H1 (cell line): ENCODE results near the gene NUP42. TPM values are rescaled to one million over a fixed set of nuclear protein-coding genes. Genes with fewer than 3 reads are reported as not detected.

Source experiments
- CTCF ChIA-PET: fragments of 300-600 bp; sonication (Branson Sonifier 250); formaldehyde crosslinking; loops from one replicate; lab custom pipeline; 2021; ENCODE audit not compliant: partially characterized antibody; lab: Charles Lee
- POLR2A ChIA-PET: fragments of 300-600 bp; sonication (Branson Sonifier 250); formaldehyde crosslinking; loops from one replicate; lab custom pipeline; 2021; ENCODE audit warnings: inconsistent platforms; ENCODE audit not compliant: partially characterized antibody; lab: Charles Lee
- DNase-seq, 2 experiments: peaks; one replicate each; pipeline versions ENCODE4 v3.0.0 to v3.0.0-alpha.2; 2010 to 2022; ENCODE audit warnings: low spot score in 2 of 2, low read depth in 1 of 2, mixed read lengths in 1 of 2
- FAIRE-seq: peaks from 2 replicates; lab custom pipeline; 2011; peaks lifted over from hg19 to GRCh38; lab: Jason Lieb, UNC
- H2AFZ ChIP-seq: 2 replicates; pipeline ENCODE4 v1.8.1; 2012; ENCODE audit warnings: low read length, inconsistent platforms
- H2AK5ac ChIP-seq: 2 replicates; pipeline ENCODE4 v1.6.1; 2013; ENCODE audit warnings: low read depth, low read length
- H2BK120ac ChIP-seq: replicated peaks from 2 replicates; pipeline ENCODE3; 2013; ENCODE audit warnings: low read depth, low read length, inconsistent platforms
- H2BK12ac ChIP-seq: 2 replicates; pipeline ENCODE4 v1.6.1; 2013; ENCODE audit warnings: low read depth, low read length
- H2BK15ac ChIP-seq: 2 replicates; pipeline ENCODE4 v1.6.1; 2013; ENCODE audit warnings: low read length
- H2BK20ac ChIP-seq: 2 replicates; pipeline ENCODE4 v1.6.1; 2013; ENCODE audit warnings: low read length
- H2BK5ac ChIP-seq: 2 replicates; pipeline ENCODE4 v1.6.1; 2013; ENCODE audit warnings: low read depth, low read length
- H3K14ac ChIP-seq: 2 replicates; pipeline ENCODE4 v1.6.1; 2013; ENCODE audit warnings: inconsistent platforms; ENCODE audit not compliant: insufficient read length
- H3K18ac ChIP-seq: 2 replicates; pipeline ENCODE4 v1.6.1; 2013; ENCODE audit warnings: low read length; ENCODE audit errors: extremely low read depth
- H3K23ac ChIP-seq: 2 replicates; pipeline ENCODE4 v1.6.1; 2013; ENCODE audit warnings: inconsistent platforms; ENCODE audit not compliant: insufficient read length
- H3K23me2 ChIP-seq: 2 replicates; pipeline ENCODE4 v1.6.1; 2013; ENCODE audit warnings: low read depth, low read length
- H3K27ac ChIP-seq: 2 replicates; pipeline ENCODE4 v1.6.1; 2011; ENCODE audit warnings: low read depth, low read length, inconsistent platforms
- H3K27me3 ChIP-seq, 4 experiments: replicated peaks in 1 of 4; 1 replicate in 1 of 4; 2 replicates in 3 of 4; pipeline versions ENCODE4 v1.6.1 to v1.8.1; 2011 to 2013; ENCODE audit warnings: low read length in 3 of 4, mild to moderate bottlenecking in 3 of 4, inconsistent platforms in 2 of 4, mixed read lengths in 2 of 4, moderate library complexity in 1 of 4; ENCODE audit not compliant: control insufficient read depth in 3 of 4, insufficient read depth in 3 of 4; ENCODE audit errors: extremely low read depth in 1 of 4
- H3K36me3 ChIP-seq, 4 experiments: 2 replicates each; pipeline versions ENCODE4 v1.6.1 to v1.8.1; 2011 to 2013; ENCODE audit warnings: mild to moderate bottlenecking in 4 of 4, low read length in 3 of 4, moderate library complexity in 2 of 4, control low read depth in 1 of 4, inconsistent platforms in 1 of 4; ENCODE audit not compliant: insufficient read depth in 4 of 4, control insufficient read depth in 2 of 4
- H3K4ac ChIP-seq: replicated peaks from 2 replicates; pipeline ENCODE3; 2013; ENCODE audit warnings: low read length, low read depth, mixed read lengths, inconsistent platforms; ENCODE audit not compliant: insufficient read length
- H3K4me1 ChIP-seq, 4 experiments: replicated peaks in 1 of 4; 1 replicate in 1 of 4; 2 replicates in 3 of 4; pipeline versions ENCODE4 v1.6.1 to v1.8.1; 2011 to 2013; ENCODE audit warnings: low read length in 3 of 4, inconsistent platforms in 2 of 4, mixed read lengths in 1 of 4; ENCODE audit not compliant: insufficient read depth in 4 of 4, control insufficient read depth in 3 of 4
- H3K4me2 ChIP-seq, 2 experiments: 2 replicates each; pipeline versions ENCODE4 v1.6.1 to v1.8.1; 2011 to 2013; ENCODE audit warnings: low read depth in 2 of 2, low read length in 2 of 2, control low read depth in 1 of 2, inconsistent platforms in 1 of 2, mild to moderate bottlenecking in 1 of 2; ENCODE audit not compliant: insufficient read depth in 1 of 2
- H3K4me3 ChIP-seq, 4 experiments: fragments of 200-600, 300-600 bp in 1 of 4; sonication (generic), shearing (Covaris generic), sonication (Bioruptor Twin) in 1 of 4; 2 replicates each; pipeline versions ENCODE4 v1.5.1 to v1.8.1; 2011 to 2016; ENCODE audit warnings: low read length in 4 of 4, low read depth in 3 of 4, control low read depth in 2 of 4, inconsistent platforms in 2 of 4, mild to moderate bottlenecking in 2 of 4, mixed read lengths in 1 of 4, moderate library complexity in 1 of 4; ENCODE audit not compliant: insufficient read depth in 2 of 4; ENCODE audit errors: extremely low read depth in 1 of 4
- H3K56ac ChIP-seq: replicated peaks from 2 replicates; pipeline ENCODE3; 2013; ENCODE audit warnings: low read depth, mild to moderate bottlenecking, mixed read lengths, low read length, inconsistent platforms; ENCODE audit not compliant: insufficient read length
- H3K79me1 ChIP-seq: 2 replicates; pipeline ENCODE4 v1.6.1; 2013; ENCODE audit warnings: low read depth, low read length, control low read depth
- H3K79me2 ChIP-seq, 2 experiments: 2 replicates each; pipeline versions ENCODE4 v1.6.1 to v1.8.1; 2012 to 2013; ENCODE audit warnings: low read length in 2 of 2, mild to moderate bottlenecking in 2 of 2, inconsistent platforms in 1 of 2; ENCODE audit not compliant: insufficient read depth in 2 of 2, control insufficient read depth in 1 of 2
- H3K9ac ChIP-seq, 4 experiments: replicated peaks in 1 of 4; 1 replicate in 1 of 4; 2 replicates in 3 of 4; pipeline versions ENCODE4 v1.6.1 to v1.8.1; 2011 to 2013; ENCODE audit warnings: low read depth in 3 of 4, low read length in 3 of 4, control low read depth in 2 of 4, mild to moderate bottlenecking in 2 of 4, moderate library complexity in 2 of 4, inconsistent platforms in 1 of 4; ENCODE audit errors: extremely low read depth in 1 of 4
- H3K9me3 ChIP-seq, 2 experiments: 2 replicates each; pipeline versions ENCODE4 v1.6.1 to v1.8.1; 2012 to 2013; ENCODE audit warnings: mild to moderate bottlenecking in 2 of 2, moderate library complexity in 2 of 2, control low read depth in 1 of 2, inconsistent platforms in 1 of 2, low read depth in 1 of 2, low read length in 1 of 2, mixed read lengths in 1 of 2; ENCODE audit not compliant: insufficient read depth in 2 of 2
- H4K20me1 ChIP-seq, 2 experiments: replicated peaks in 1 of 2; 2 replicates each; pipeline versions ENCODE3 to v1.8.1; 2011 to 2013; ENCODE audit warnings: inconsistent platforms in 2 of 2, low read length in 2 of 2, mild to moderate bottlenecking in 1 of 2; ENCODE audit not compliant: insufficient read depth in 2 of 2, control insufficient read depth in 1 of 2
- H4K5ac ChIP-seq: 2 replicates; pipeline ENCODE4 v1.6.1; 2013; ENCODE audit warnings: low read length, low read depth, mixed read lengths, inconsistent platforms; ENCODE audit not compliant: insufficient read length
- H4K8ac ChIP-seq: 2 replicates; pipeline ENCODE4 v1.8.0; 2013; ENCODE audit warnings: mild to moderate bottlenecking, moderate library complexity, low read length, inconsistent platforms; ENCODE audit not compliant: insufficient read depth; ENCODE audit errors: extremely low read depth
- H4K91ac ChIP-seq: replicated peaks from 2 replicates; pipeline ENCODE3; 2013; ENCODE audit warnings: low read length, mixed read lengths, inconsistent platforms; ENCODE audit not compliant: insufficient read length
- WGBS, 2 experiments: shearing (Covaris generic) in 1 of 2; methylation state at CpG; one replicate each; pipeline versions ENCODE4 v1.1.6 to v1.1.7; 2013 to 2015; ENCODE audit warnings: low lambda C conversion rate in 2 of 2, mixed read lengths in 2 of 2, inconsistent platforms in 1 of 2, low coverage in 1 of 2, missing lambda C conversion rate in 1 of 2; ENCODE audit not compliant: insufficient replicate concordance in 2 of 2, insufficient coverage in 1 of 2, insufficient read length in 1 of 2; ENCODE audit errors: extremely low coverage in 1 of 2, missing lambda C conversion rate in 1 of 2; 5-methylcytosine and 5-hydroxymethylcytosine counted together
- polyA plus RNA-seq, 7 experiments: library from polyadenylated mRNA; depleted of rRNA in 3 of 7; stranded (reverse) in 5 of 7; unstranded in 2 of 7; fragments of >200 nt in 5 of 7; fragments of 200-250 nt in 2 of 7; gene quantifications; 1 replicate in 5 of 7; 2 replicates in 1 of 7; 4 replicates in 1 of 7; pipeline versions ENCODE4 v1.2.1 to v1.2.3, GENCODE V29; 2011 to 2013; ENCODE audit warnings: missing spikeins in 2 of 7, mixed read lengths in 2 of 7
- total RNA-seq: library from RNA; stranded (reverse); fragmentation: NEBNext Ultra II Directional; extraction: Animal tissue kit (Norgen Biotek cat#: 25700); gene quantifications from 2 replicates; pipeline ENCODE4 v1.2.1, GENCODE V29; 2021

Gene NUP42
- total and polyA plus RNA-seq, 2 of the 8 experiments (the other 6 are each of a cell fraction or from before 2014, with no cell fraction given): 31.8 to 41.2 TPM

- H3K4me2 ChIP-seq: no peak overlapping the region
- H2BK5ac ChIP-seq: no peak overlapping the region
- no peak overlapping the region for H2BK12ac ChIP-seq
- DNase-seq (no peak), FAIRE-seq (no peak)
- no peak overlapping the region for H2BK120ac ChIP-seq
- no peak overlapping the region for H3K18ac ChIP-seq
- peaks cover 4% of the 10 kb centered on the region; the same call in 1 of the 2 replicates for H3K79me1 ChIP-seq
- H4K91ac ChIP-seq: no peak overlapping the region
- ChIA-PET CTCF (interaction anchor here (0.7 kb wide), 1 partner anchor 11 kb away, joined by 4 read pairs; no protein-coding TSS in a partner anchor), POLR2A (interaction anchor here (0.6 to 2.3 kb wide), 2 partner anchors 11 to 67 kb away, joined by 4 to 9 read pairs; no protein-coding TSS in a partner anchor)
- H3K14ac ChIP-seq: no peak overlapping the region
- H3K9ac ChIP-seq: no peak overlapping the region
- H3K23me2 ChIP-seq: no peaks in the 10 kb centered on the region
- no peak overlapping the region for H3K27ac ChIP-seq
- no peak overlapping the region for H2AFZ ChIP-seq
- no peak overlapping the region for H3K23ac ChIP-seq
- no peak overlapping the region for H3K4ac ChIP-seq
- H2BK15ac ChIP-seq: no peak overlapping the region
- no peak overlapping the region for H2AK5ac ChIP-seq
- H3K4me3 ChIP-seq: no peak overlapping the region
- H3K79me2 ChIP-seq: peaks cover 0 to 6% of the 10 kb centered on the region in 2 experiments; a peak in 1 of 4 replicates
- no peaks in the 10 kb centered on the region for H4K20me1 ChIP-seq
- H3K36me3 ChIP-seq: peaks cover 4 to 56% (median 30%) of the 10 kb centered on the region in 4 experiments; a peak in 7 of 8 replicates
- no peak overlapping the region for H3K56ac ChIP-seq
- no peak overlapping the region for H2BK20ac ChIP-seq
- H3K9me3 ChIP-seq: peaks cover 0 to 2% of the 10 kb centered on the region in 2 experiments; a peak in 1 of 4 replicates
- no peaks in the 10 kb centered on the region for H3K4me1 ChIP-seq
- no peak overlapping the region for H4K5ac ChIP-seq
- no peak overlapping the region for H4K8ac ChIP-seq
- 94% methylated on average over 2 of the region's 2 CpGs; no CpG with 5 or more reads in 1 of the 2 experiments for WGBS, 2 experiments
- no peaks in the 10 kb centered on the region for H3K27me3 ChIP-seq
Measured at GRCh38 chr7:23191022-23191421, 9.2 kb downstream of the NUP42 start.
